Hepatocyte (in vitro differentiated cells): Measurements from ENCODE around the gene DNM3.

Source experiments
- CTCF ChIP-seq: fragments of 200-600 bp; sonication (generic); IDR thresholded peaks from 2 replicates; pipeline ENCODE4 v1.5.1; 2016; ENCODE audit warnings: antibody characterized with exemption, mild to moderate bottlenecking; ENCODE audit not compliant: poor library complexity
- EZH2 ChIP-seq: fragments of 200-600 bp; sonication (generic); IDR thresholded peaks from 2 replicates; pipeline ENCODE4 v1.6.1; 2016; ENCODE audit warnings: antibody characterized with exemption, mild to moderate bottlenecking, borderline replicate concordance
- EZH2phosphoT487 ChIP-seq: fragments of 200-600 bp; sonication (generic); IDR thresholded peaks from one replicate; pipeline ENCODE4 v1.6.1; 2018; ENCODE audit warnings: antibody characterized with exemption, mild to moderate bottlenecking, low read depth, moderate library complexity; ENCODE audit not compliant: unreplicated experiment, severe bottlenecking

DNA sequence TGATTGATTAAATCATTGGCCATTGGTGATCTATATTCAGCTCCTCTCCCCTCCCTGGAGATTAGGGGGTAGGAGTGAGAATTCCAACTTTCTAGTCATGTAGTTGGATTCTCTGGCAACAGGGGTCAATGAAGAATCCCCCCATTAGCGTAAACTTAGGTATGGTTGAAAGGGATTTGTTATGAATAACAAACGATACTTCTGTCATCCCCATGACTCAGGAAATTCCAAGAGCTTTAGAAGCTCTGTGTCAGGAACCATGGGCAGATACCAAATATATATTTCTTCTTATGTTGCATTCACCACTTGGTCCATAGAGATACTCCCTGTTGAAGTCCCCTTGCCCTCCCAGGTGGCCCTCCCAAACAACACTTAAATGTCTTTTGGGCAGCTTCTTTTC is 124.5 kb downstream of the DNM3 start:
- no peak for TF ChIP-seq CTCF
- TF ChIP-seq EZH2phosphoT487, result no peak
- no peak for TF ChIP-seq EZH2
